Effector memory CD8-positive, alpha-beta T cell (primary cell): Measurements from ENCODE around the gene CWH43.
"Not testable (repeated sequence)": the region's sequence is repeated elsewhere in the genome, so short reads cannot be mapped to it uniquely, and the experiment has no call there.

Experiments used
- ATAC-seq: fragments of 150-1000 bp; cut with Tn5 transposase; replicated peaks from 2 replicates; pipeline ENCODE4 v1.10.0; 2021; ENCODE audit warnings: mild to moderate bottlenecking, moderate library complexity
- DNase-seq, 3 experiments: peaks; one replicate each; pipeline ENCODE4 v3.0.0; 2021
- H3K27ac Mint-ChIP-seq, 2 donors: one replicate each; pipeline ENCODE4 v1.8.0; 2022; ENCODE audit warnings: mild to moderate bottlenecking in 2 of 2, mixed read lengths in 2 of 2, moderate library complexity in 2 of 2
- H3K27me3 Mint-ChIP-seq, 2 donors: one replicate each; pipeline ENCODE4 v1.8.0; 2022; ENCODE audit warnings: mixed read lengths in 2 of 2
- H3K36me3 Mint-ChIP-seq: one replicate; pipeline ENCODE4 v1.8.0; 2022; ENCODE audit warnings: mild to moderate bottlenecking, moderate library complexity, mixed read lengths; ENCODE audit not compliant: insufficient read depth
- H3K4me1 Mint-ChIP-seq, 2 donors: one replicate each; pipeline ENCODE4 v1.8.0; 2022; ENCODE audit warnings: low read depth in 2 of 2, mixed read lengths in 2 of 2
- H3K4me3 Mint-ChIP-seq, 2 donors: one replicate each; pipeline ENCODE4 v1.8.0; 2022; ENCODE audit warnings: mild to moderate bottlenecking in 2 of 2, mixed read lengths in 2 of 2, moderate library complexity in 2 of 2
- H3K9me3 Mint-ChIP-seq, 2 donors: one replicate each; pipeline ENCODE4 v1.8.0; 2022; ENCODE audit warnings: mixed read lengths in 2 of 2

The CWH43 gene

GRCh38 chr4:49092608-49093135 is 106.6 kb downstream of the CWH43 start:
- not testable (repeated sequence) for H3K4me3 Mint-ChIP-seq, H3K4me1 Mint-ChIP-seq, H3K27ac Mint-ChIP-seq, H3K27me3 Mint-ChIP-seq, DNase-seq, H3K36me3 Mint-ChIP-seq
- ATAC-seq = peak; percentile 44
- peaks cover 32 to 41% of the 10 kb centered on the region in 2 donors for H3K9me3 Mint-ChIP-seq

- DNase-seq, H3K4me3 Mint-ChIP-seq, H3K27me3 Mint-ChIP-seq, H3K27ac Mint-ChIP-seq, H3K36me3 Mint-ChIP-seq, ATAC-seq, H3K4me1 Mint-ChIP-seq: not testable (repeated sequence)
- peaks cover 51 to 66% of the 10 kb centered on the region in 2 donors for H3K9me3 Mint-ChIP-seq
Observed at GRCh38 chr4:49096215-49096614, 110.1 kb downstream of the CWH43 start.

GRCh38 chr4:49096627-49097026 is 110.6 kb downstream of the CWH43 start:
- not testable (repeated sequence) for H3K36me3 Mint-ChIP-seq, H3K4me1 Mint-ChIP-seq, H3K27ac Mint-ChIP-seq, H3K4me3 Mint-ChIP-seq, H3K27me3 Mint-ChIP-seq, DNase-seq
- peak; percentile 45 for ATAC-seq
- H3K9me3 Mint-ChIP-seq = peaks cover 50 to 62% of the 10 kb centered on the region in 2 donors

GRCh38 chr4:49097071-49097470 is 111.0 kb downstream of the CWH43 start:
- H3K36me3 Mint-ChIP-seq = not testable (repeated sequence)
- peak; percentile 19 for ATAC-seq

GRCh38 chr4:49097505-49097904 is 111.4 kb downstream of the CWH43 start:
- H3K9me3 Mint-ChIP-seq = peaks cover 44 to 58% of the 10 kb centered on the region in 2 donors
- DNase-seq, H3K27ac Mint-ChIP-seq, H3K36me3 Mint-ChIP-seq, ATAC-seq, H3K4me1 Mint-ChIP-seq, H3K4me3 Mint-ChIP-seq, H3K27me3 Mint-ChIP-seq: not testable (repeated sequence)

More at GRCh38 chr4:49097071-49097470, 111.0 kb downstream of the CWH43 start:
- not testable (repeated sequence) for H3K27me3 Mint-ChIP-seq, H3K4me3 Mint-ChIP-seq, H3K27ac Mint-ChIP-seq, H3K4me1 Mint-ChIP-seq, DNase-seq
- H3K9me3 Mint-ChIP-seq = peaks cover 45 to 58% of the 10 kb centered on the region in 2 donors

- peaks cover 46 to 56% of the 10 kb centered on the region in 2 donors for H3K9me3 Mint-ChIP-seq
- not testable (repeated sequence) for H3K27ac Mint-ChIP-seq, DNase-seq, ATAC-seq, H3K36me3 Mint-ChIP-seq, H3K4me3 Mint-ChIP-seq, H3K27me3 Mint-ChIP-seq, H3K4me1 Mint-ChIP-seq
Observed at GRCh38 chr4:49098034-49098759, 112.1 kb downstream of the CWH43 start.

GRCh38 chr4:49099831-49100444 is 113.9 kb downstream of the CWH43 start:
- peaks cover 54 to 73% of the 10 kb centered on the region in 2 donors for H3K9me3 Mint-ChIP-seq
- H3K4me3 Mint-ChIP-seq, ATAC-seq, DNase-seq, H3K4me1 Mint-ChIP-seq, H3K36me3 Mint-ChIP-seq, H3K27ac Mint-ChIP-seq, H3K27me3 Mint-ChIP-seq: not testable (repeated sequence)

- ATAC-seq = peak; percentile 31
- peaks cover 60 to 76% of the 10 kb centered on the region in 2 donors for H3K9me3 Mint-ChIP-seq
- H3K27me3 Mint-ChIP-seq, H3K4me3 Mint-ChIP-seq, H3K4me1 Mint-ChIP-seq, DNase-seq, H3K36me3 Mint-ChIP-seq, H3K27ac Mint-ChIP-seq: not testable (repeated sequence)
Observed at GRCh38 chr4:49102344-49102898, 116.3 kb downstream of the CWH43 start.

- H3K27ac Mint-ChIP-seq, H3K4me3 Mint-ChIP-seq, H3K27me3 Mint-ChIP-seq, ATAC-seq, H3K4me1 Mint-ChIP-seq, H3K36me3 Mint-ChIP-seq, DNase-seq: not testable (repeated sequence)
- H3K9me3 Mint-ChIP-seq = peaks cover 63 to 76% of the 10 kb centered on the region in 2 donors
Observed at GRCh38 chr4:49103436-49104136, 117.5 kb downstream of the CWH43 start.

GRCh38 chr4:49104231-49104930 is 118.3 kb downstream of the CWH43 start:
- not testable (repeated sequence) for H3K36me3 Mint-ChIP-seq, DNase-seq, H3K27me3 Mint-ChIP-seq, H3K4me1 Mint-ChIP-seq, H3K4me3 Mint-ChIP-seq, H3K27ac Mint-ChIP-seq, ATAC-seq
- peaks cover 58 to 71% of the 10 kb centered on the region in 2 donors for H3K9me3 Mint-ChIP-seq

- H3K4me1 Mint-ChIP-seq, DNase-seq, H3K4me3 Mint-ChIP-seq, H3K36me3 Mint-ChIP-seq, ATAC-seq, H3K27ac Mint-ChIP-seq, H3K27me3 Mint-ChIP-seq: not testable (repeated sequence)
- H3K9me3 Mint-ChIP-seq = peaks cover 57 to 71% of the 10 kb centered on the region in 2 donors
Observed at GRCh38 chr4:49105248-49105904, 119.3 kb downstream of the CWH43 start.

- H3K36me3 Mint-ChIP-seq, DNase-seq: not testable (repeated sequence)
Observed at GRCh38 chr4:49107262-49107661, 121.2 kb downstream of the CWH43 start.

More at GRCh38 chr4:49107262-49107661, 121.2 kb downstream of the CWH43 start:
- not testable (repeated sequence) for H3K27me3 Mint-ChIP-seq, ATAC-seq, H3K4me1 Mint-ChIP-seq, H3K27ac Mint-ChIP-seq, H3K4me3 Mint-ChIP-seq
- peaks cover 59 to 78% of the 10 kb centered on the region in 2 donors for H3K9me3 Mint-ChIP-seq
